RWPE2 (cell line): ENCODE measurements around the gene CASP8AP2.
"Not testable (repeated sequence)": the region's sequence is repeated elsewhere in the genome, so short reads cannot be mapped to it uniquely, and the experiment has no call there.

Experiments used
- ATAC-seq: fragments of 200-7000 bp; cut with Tn5 transposase; 3 replicates; pipeline ENCODE4 v1.9.1; 2021; ENCODE audit warnings: low read depth
- DNase-seq: peaks from one replicate; pipeline ENCODE4 v3.0.0-alpha.2; 2020; ENCODE audit warnings: low spot score
- H3K27ac ChIP-seq: fragments of 450-650 bp; 2 replicates; pipeline ENCODE4 v1.5.1; 2017; ENCODE audit warnings: mild to moderate bottlenecking; ENCODE audit not compliant: poor library complexity, severe bottlenecking
- H3K27me3 ChIP-seq: fragments of 250-450 bp; sonication (Bioruptor Pico); 2 replicates; pipeline ENCODE4 v1.5.1; 2021; ENCODE audit warnings: mild to moderate bottlenecking, moderate library complexity; ENCODE audit not compliant: insufficient read depth, poor library complexity, severe bottlenecking
- H3K36me3 ChIP-seq: fragments of 250-450 bp; sonication (Bioruptor Pico); 2 replicates; pipeline ENCODE4 v1.5.1; 2020; ENCODE audit warnings: low read depth, mild to moderate bottlenecking, moderate library complexity
- H3K4me1 ChIP-seq: fragments of 250-450 bp; sonication (Bioruptor Pico); 2 replicates; pipeline ENCODE4 v1.5.1; 2021; ENCODE audit warnings: mild to moderate bottlenecking, moderate library complexity; ENCODE audit not compliant: insufficient read depth, poor library complexity, severe bottlenecking
- H3K4me3 ChIP-seq: fragments of 250-450 bp; sonication (Bioruptor Pico); 2 replicates; pipeline ENCODE4 v1.5.1; 2021; ENCODE audit warnings: mild to moderate bottlenecking, moderate library complexity; ENCODE audit not compliant: severe bottlenecking
- H3K9me3 ChIP-seq: fragments of 250-450 bp; sonication (Bioruptor Pico); 2 replicates; pipeline ENCODE4 v1.5.1; 2021; ENCODE audit warnings: mild to moderate bottlenecking, moderate library complexity; ENCODE audit not compliant: severe bottlenecking
- TF ChIP-seq, protein P1 (sequence below): fragments of 450-650 bp; IDR thresholded peaks from one replicate; pipeline ENCODE4 v1.5.1; 2017; ENCODE audit warnings: mild to moderate bottlenecking, moderate library complexity; ENCODE audit not compliant: poor library complexity, severe bottlenecking

CASP8AP2 gene

DNA sequence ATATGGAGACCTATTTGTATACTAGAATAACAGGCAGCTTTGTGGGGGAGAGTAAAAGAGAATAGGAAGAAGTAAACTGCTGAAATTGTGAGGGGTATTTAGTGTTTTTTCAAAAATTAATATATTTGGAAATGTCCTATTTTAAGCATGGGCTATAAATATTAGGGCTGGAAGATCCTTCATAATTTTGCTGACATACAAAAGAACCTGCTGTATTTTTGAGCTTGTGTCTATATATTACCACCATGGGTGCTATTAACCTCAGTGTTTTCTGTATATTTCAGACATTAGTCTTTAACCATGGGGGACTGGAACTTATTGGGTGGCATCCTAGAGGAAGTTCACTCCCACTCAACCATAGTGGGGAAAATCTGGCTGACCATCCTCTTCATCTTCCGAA lies 64.5 kb downstream of the CASP8AP2 start, which contains the start of gene GJA10:
GJA10 (plus strand) TSS at position 301 of the 400 bp plus-strand sequence; CDS start at position 301, 0 bp downstream.
- Histone ChIP-seq H3K27me3 (no peaks in the 10 kb centered on the region), H3K36me3 (no peaks in the 10 kb centered on the region), H3K27ac (no peak within 1 kb of the TSS), H3K4me3 (no peak within 1 kb of the TSS), H3K4me1 (no peaks in the 10 kb centered on the region), H3K9me3 (no peaks in the 10 kb centered on the region)
- DNase-seq, result no peak
- TF ChIP-seq, protein P1, sequence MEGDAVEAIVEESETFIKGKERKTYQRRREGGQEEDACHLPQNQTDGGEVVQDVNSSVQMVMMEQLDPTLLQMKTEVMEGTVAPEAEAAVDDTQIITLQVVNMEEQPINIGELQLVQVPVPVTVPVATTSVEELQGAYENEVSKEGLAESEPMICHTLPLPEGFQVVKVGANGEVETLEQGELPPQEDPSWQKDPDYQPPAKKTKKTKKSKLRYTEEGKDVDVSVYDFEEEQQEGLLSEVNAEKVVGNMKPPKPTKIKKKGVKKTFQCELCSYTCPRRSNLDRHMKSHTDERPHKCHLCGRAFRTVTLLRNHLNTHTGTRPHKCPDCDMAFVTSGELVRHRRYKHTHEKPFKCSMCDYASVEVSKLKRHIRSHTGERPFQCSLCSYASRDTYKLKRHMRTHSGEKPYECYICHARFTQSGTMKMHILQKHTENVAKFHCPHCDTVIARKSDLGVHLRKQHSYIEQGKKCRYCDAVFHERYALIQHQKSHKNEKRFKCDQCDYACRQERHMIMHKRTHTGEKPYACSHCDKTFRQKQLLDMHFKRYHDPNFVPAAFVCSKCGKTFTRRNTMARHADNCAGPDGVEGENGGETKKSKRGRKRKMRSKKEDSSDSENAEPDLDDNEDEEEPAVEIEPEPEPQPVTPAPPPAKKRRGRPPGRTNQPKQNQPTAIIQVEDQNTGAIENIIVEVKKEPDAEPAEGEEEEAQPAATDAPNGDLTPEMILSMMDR, result no peak
- ATAC-seq, result no peak

DNA sequence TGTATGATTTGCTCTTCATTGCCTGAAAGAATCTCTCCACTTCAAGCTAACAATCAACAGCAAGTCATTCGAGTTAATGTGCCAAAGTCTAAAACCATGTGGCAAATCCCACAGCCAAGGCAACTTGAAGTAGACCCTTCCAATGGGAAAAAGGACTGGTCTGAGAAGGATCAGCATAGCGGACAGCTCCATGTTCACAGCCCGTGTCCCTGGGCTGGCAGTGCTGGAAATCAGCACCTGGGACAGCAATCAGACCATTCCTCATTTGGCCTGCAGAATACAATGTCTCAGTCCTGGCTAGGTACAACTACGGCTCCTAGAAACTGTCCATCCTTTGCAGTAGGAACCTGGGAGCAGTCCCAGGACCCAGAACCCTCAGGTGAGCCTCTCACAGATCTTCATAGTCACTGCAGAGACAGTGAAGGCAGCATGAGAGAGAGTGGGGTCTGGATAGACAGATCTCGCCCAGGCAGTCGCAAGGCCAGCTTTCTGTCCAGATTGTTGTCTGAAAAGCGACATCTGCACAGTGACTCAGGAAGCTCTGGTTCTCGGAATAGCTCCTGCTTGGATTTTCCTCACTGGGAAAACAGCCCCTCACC lies 65.7 kb downstream of the CASP8AP2 start:
- Histone ChIP-seq H3K27ac (no peak overlapping the region), H3K4me3 (no peak overlapping the region), H3K9me3 (no peaks in the 10 kb centered on the region), H3K4me1 (no peaks in the 10 kb centered on the region), H3K36me3 (no peaks in the 10 kb centered on the region), H3K27me3 (no peaks in the 10 kb centered on the region)
- peak; percentile 96 for ATAC-seq
- no peak for DNase-seq
- TF ChIP-seq, protein P1, result no peak

DNA sequence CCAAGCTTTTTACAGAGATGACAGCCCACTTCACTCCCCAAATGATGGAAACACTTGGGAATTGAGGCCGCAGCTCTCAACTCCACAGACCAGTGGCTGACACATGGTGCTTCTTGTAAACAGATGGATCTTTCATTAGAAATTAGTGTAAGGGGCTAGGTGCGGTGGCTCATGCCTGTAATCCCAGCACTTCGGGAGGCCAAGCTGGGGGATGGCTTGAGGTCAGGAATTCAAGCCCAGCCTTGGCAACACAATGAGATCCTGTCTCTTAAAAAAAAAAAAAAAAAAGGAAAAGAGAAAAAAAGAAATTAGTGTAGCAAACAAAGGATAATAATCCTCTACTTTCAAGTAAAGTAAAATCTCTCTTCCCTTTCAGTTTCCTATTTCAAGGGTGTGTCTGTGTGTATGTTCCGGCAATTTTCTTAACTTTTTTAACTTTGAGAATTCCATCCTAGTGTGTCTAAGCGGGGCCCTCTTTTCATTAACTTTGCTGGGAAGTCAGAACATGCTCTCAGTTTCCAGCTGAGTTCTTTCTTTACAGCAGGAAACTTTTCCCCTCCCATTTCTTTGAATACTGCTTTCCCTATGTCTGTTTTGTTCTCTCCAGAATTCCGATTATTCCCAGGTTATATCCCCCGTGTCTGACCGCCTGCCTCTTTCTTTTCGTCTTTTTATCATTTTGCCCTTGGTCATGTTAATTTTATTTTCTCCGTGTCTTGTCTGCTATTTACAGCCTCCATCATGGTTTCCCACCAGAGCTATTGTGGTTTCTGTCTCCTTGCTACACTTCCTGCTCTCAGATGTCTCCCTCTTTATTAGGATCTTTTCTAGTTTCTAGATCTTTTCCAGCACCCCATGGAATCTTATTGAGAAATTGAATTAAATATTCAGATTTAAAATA lies 80.6 kb downstream of the CASP8AP2 start:
- H3K36me3 ChIP-seq, H3K9me3 ChIP-seq, H3K4me1 ChIP-seq, H3K27me3 ChIP-seq, H3K27ac ChIP-seq, DNase-seq, H3K4me3 ChIP-seq, ATAC-seq: not testable (repeated sequence)

DNA sequence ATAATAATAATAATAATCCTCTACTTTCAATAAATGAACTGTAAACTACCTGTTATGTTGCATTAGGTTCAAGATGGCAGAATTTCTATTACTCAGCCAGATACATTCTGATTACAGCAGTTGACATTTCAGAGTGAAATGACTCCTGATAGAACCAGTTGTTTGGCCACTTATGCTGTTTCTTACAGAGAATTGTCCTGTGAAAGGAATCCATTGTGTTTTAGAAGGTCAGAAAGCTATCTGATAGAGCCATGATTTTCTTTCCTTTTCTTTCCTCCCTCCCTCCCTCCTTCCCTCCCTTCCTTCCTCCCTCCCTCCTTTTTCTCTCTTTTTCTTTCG lies 81.2 kb downstream of the CASP8AP2 start:
- no peak for ATAC-seq
- no peak overlapping the region for H3K4me3 ChIP-seq
- no peaks in the 10 kb centered on the region for H3K36me3 ChIP-seq
- DNase-seq, result no peak
- no peaks in the 10 kb centered on the region for H3K4me1 ChIP-seq
- no peak overlapping the region for H3K27ac ChIP-seq
- H3K9me3 ChIP-seq, result no peaks in the 10 kb centered on the region
- H3K27me3 ChIP-seq, result no peaks in the 10 kb centered on the region
- TF ChIP-seq, protein P1, result no peak

DNA sequence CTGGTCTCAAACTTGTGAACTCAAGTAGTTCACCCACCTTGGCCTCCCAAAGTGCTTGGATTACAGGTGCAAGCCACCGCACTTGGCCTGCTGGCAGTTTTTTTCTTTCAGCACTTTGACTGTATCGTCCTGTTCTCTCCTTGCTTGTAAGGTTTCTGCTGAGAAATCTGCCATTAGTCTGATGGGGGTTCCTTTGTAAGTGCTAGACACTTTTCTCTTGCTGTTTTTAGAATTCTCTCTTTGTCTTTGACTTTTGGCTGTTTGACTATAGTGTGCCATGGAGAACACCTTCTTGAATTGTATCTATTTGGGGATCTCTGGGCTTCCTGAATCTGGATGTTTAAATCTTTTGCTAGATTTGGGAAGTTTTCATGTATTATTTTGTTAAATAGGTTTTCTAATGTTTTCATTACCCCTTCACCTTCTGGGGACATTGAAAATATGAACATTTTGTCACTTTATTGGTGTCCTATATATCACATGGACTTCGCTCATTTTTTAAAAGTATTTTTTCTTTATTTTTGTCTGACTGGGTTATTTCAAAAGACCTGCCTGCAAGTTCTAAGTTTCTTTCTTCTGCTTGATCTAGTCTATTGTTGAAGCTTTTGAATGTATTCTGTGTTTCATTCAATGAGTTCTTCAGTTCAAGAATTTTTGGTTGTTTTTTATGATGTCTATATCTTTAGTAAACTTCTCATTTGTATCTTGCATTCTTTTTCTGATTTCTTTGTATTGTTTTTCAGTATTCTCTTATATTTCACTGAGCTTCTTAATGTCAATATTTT lies 86.6 kb downstream of the CASP8AP2 start:
- ATAC-seq (no peak), DNase-seq (no peak)
- Histone ChIP-seq H3K9me3 (no peaks in the 10 kb centered on the region), H3K27ac (no peak overlapping the region), H3K4me3 (no peak overlapping the region), H3K4me1 (peaks cover under 1% of the 10 kb centered on the region), H3K27me3 (no peaks in the 10 kb centered on the region), H3K36me3 (no peaks in the 10 kb centered on the region)
- TF ChIP-seq, protein P1, result no peak
